Mammary epithelial cell (primary cell): ENCODE data around the gene ELL2.

Experiments
- EZH2 ChIP-seq: IDR thresholded peaks from 2 replicates; pipeline ENCODE4 v1.6.1; 2012; ENCODE audit warnings: low read length, inconsistent platforms, borderline replicate concordance
- TF ChIP-seq, protein P1 (sequence below), 2 donors: IDR thresholded peaks in 1 of 2; conservative IDR thresholded peaks in 1 of 2; 2 replicates each; pipeline ENCODE4 v1.5.1; 2011 to 2012; ENCODE audit warnings: inconsistent platforms in 2 of 2, low read length in 2 of 2, mild to moderate bottlenecking in 2 of 2, control low read depth in 1 of 2, low read depth in 1 of 2; ENCODE audit not compliant: insufficient read depth in 1 of 2; ENCODE audit errors: extremely low read depth in 1 of 2

DNA sequence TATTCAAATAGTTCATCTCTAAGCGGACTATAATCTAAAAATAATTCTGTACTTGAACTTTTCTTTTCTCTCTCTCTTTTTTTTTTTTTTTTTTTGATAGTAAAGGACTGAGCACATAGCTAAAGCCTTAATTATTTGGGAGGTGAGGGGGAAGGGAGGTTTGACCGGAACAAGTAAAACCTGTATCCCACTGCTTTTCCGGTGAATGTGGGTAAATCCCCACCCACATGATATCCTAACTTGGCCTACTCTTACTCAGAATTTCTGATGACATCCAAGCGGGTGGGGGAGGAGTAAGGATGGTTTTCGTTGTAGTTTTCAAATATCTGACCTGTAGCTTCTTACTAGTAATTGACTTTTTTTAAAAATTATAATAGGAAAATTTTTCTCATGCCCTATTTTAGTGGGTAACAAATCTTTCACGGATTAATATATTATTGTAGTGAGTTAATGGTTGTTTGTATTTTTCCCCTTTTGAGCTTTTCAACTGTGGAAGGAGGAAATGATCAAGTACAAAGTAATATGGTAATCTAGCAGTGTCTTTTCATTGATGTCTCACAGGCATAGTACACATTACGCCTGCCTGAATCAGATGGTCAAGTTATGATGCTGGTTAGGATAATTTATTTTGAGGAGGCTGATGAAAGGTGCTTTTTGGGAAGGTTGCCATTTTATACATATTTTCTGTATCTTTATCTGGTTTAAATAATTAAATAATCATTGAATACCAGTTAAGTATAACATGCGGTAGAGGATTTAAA is 2.2 kb upstream of the ELL2 start:
- TF ChIP-seq, protein P1, sequence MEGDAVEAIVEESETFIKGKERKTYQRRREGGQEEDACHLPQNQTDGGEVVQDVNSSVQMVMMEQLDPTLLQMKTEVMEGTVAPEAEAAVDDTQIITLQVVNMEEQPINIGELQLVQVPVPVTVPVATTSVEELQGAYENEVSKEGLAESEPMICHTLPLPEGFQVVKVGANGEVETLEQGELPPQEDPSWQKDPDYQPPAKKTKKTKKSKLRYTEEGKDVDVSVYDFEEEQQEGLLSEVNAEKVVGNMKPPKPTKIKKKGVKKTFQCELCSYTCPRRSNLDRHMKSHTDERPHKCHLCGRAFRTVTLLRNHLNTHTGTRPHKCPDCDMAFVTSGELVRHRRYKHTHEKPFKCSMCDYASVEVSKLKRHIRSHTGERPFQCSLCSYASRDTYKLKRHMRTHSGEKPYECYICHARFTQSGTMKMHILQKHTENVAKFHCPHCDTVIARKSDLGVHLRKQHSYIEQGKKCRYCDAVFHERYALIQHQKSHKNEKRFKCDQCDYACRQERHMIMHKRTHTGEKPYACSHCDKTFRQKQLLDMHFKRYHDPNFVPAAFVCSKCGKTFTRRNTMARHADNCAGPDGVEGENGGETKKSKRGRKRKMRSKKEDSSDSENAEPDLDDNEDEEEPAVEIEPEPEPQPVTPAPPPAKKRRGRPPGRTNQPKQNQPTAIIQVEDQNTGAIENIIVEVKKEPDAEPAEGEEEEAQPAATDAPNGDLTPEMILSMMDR (conservative IDR thresholded peaks at IDR 0.05 in 1 of 2, IDR thresholded peaks at IDR 0.05 in 1 of 2; ENCODE audit: extremely low read depth in 1 of 2, insufficient read depth in 1 of 2, low read depth in 1 of 2, low read length in 2 of 2) = no peak
- no peak for TF ChIP-seq EZH2
